ENCODE data around the gene KLHL25.

The KLHL25 gene

GRCh38 chr15:85773249-85773648 is 21.5 kb downstream of the KLHL25 start:
- no peak for DNase-seq

- DNase-seq = no peak
These were observed 22.1 kb downstream of the KLHL25 start for GRCh38 chr15:85772668-85773067.

- no peak for DNase-seq
These were observed 22.8 kb downstream of the KLHL25 start for GRCh38 chr15:85771781-85772445.

GRCh38 chr15:85771271-85771670 is 23.5 kb downstream of the KLHL25 start:
- no peak for DNase-seq

- no peak for DNase-seq
These were observed 24.4 kb downstream of the KLHL25 start for GRCh38 chr15:85770096-85771041.

- DNase-seq = no peak
These were observed 25.4 kb downstream of the KLHL25 start for GRCh38 chr15:85769182-85769900.

GRCh38 chr15:85768595-85769168 is 26.0 kb downstream of the KLHL25 start:
- no peak for DNase-seq

GRCh38 chr15:85767785-85768529 is 26.8 kb downstream of the KLHL25 start:
- no peak for DNase-seq

- DNase-seq = no peak
These were observed 28.5 kb downstream of the KLHL25 start for GRCh38 chr15:85766001-85766831.

- DNase-seq = no peak
These were observed 30.0 kb downstream of the KLHL25 start for GRCh38 chr15:85764649-85765277.

- no peak for DNase-seq
These were observed 30.8 kb downstream of the KLHL25 start for GRCh38 chr15:85763673-85764633.

- DNase-seq = no peak
These were observed 31.6 kb downstream of the KLHL25 start for GRCh38 chr15:85763157-85763556.

- no peak for DNase-seq
These were observed 32.0 kb downstream of the KLHL25 start for GRCh38 chr15:85762756-85763127.

GRCh38 chr15:85762039-85762755 is 32.5 kb downstream of the KLHL25 start:
- no peak for DNase-seq

GRCh38 chr15:85761635-85762034 is 33.1 kb downstream of the KLHL25 start:
- DNase-seq = no peak

- no peak for DNase-seq
These were observed 34.0 kb downstream of the KLHL25 start for GRCh38 chr15:85760531-85761371.

GRCh38 chr15:85760049-85760448 is 34.7 kb downstream of the KLHL25 start:
- DNase-seq = no peak

- DNase-seq = no peak
These were observed 35.3 kb downstream of the KLHL25 start for GRCh38 chr15:85759376-85759775.

Data from CD4-positive, alpha-beta T cell treated with Interleukin-4 for 1 hour (primary cell).